ENCODE results near the gene PCDHB5. TPM values are rescaled to one million over a fixed set of nuclear protein-coding genes. Genes with fewer than 3 reads are reported as not detected.
"Not testable (repeated sequence)": the region's sequence is repeated elsewhere in the genome, so short reads cannot be mapped to it uniquely, and the experiment has no call there.

PCDHB5 gene
- total RNA-seq, 1 experiment from 2014 or later = 2.3 TPM

GRCh38 chr5:141137346-141137745 lies 2.3 kb downstream of the PCDHB5 start:
- not testable (repeated sequence) for DNase-seq, H3K4me3 ChIP-seq, H3K36me3 ChIP-seq, H3K9me3 ChIP-seq, H3K27me3 ChIP-seq

DNA sequence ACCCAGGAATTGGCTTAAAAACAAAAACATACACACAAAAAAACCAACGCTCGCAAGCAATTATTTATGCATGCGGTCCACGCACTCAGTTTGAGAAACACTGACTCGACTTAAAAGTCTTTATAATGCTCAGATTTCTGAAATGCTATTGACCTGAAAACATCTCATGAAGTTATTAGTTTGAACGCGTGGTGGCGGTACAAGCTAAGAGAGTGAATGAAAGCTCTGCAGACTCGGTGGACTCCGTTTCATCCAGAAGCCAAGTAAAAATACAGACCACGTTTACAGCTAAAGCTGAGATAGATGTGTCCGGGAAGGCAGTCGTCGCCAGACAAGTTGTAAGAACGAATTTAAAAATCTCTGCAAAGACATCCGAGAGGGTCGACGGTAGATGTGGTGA lies 14.8 kb downstream of the PCDHB5 start, which contains the start of gene PCDHB6:
Gene PCDHB6, plus strand, starts transcription at position 246 of the 400 bp plus-strand sequence. CDS start 201 bp downstream, outside the sequence.
- Histone ChIP-seq H3K9me3 (no peaks in the 10 kb centered on the region), H3K4me3 (no peak within 1 kb of the TSS), H3K36me3 (no peaks in the 10 kb centered on the region), H3K27me3 (peaks cover 3% of the 10 kb centered on the region)
- no peak for DNase-seq

- H3K27me3 ChIP-seq = peaks cover 3% of the 10 kb centered on the region
- H3K36me3 ChIP-seq = no peaks in the 10 kb centered on the region
- no peak for DNase-seq
- no peak overlapping the region for H3K4me3 ChIP-seq
- H3K9me3 ChIP-seq = no peaks in the 10 kb centered on the region
These were observed 15.4 kb downstream of the PCDHB5 start for GRCh38 chr5:141150224-141150992.

- no peaks in the 10 kb centered on the region for H3K36me3 ChIP-seq
- H3K27me3 ChIP-seq = peaks cover 3% of the 10 kb centered on the region
- DNase-seq = no peak
- H3K9me3 ChIP-seq = no peaks in the 10 kb centered on the region
- H3K4me3 ChIP-seq = no peak overlapping the region
These were observed 16.0 kb downstream of the PCDHB5 start for GRCh38 chr5:141150993-141151325.

DNA sequence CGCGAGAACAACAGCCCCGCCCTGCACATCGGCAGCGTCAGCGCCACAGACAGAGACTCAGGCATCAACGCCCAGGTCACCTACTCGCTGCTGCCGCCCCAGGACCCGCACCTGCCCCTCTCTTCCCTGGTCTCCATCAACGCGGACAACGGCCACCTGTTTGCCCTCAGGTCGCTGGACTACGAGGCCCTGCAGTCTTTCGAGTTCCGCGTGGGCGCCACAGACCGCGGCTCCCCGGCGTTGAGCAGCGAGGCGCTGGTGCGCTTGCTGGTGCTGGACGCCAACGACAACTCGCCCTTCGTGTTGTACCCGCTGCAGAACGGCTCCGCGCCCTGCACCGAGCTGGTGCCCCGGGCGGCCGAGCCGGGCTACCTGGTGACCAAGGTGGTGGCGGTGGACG lies 16.6 kb downstream of the PCDHB5 start:
- H3K27me3 ChIP-seq, H3K9me3 ChIP-seq, DNase-seq, H3K36me3 ChIP-seq, H3K4me3 ChIP-seq: not testable (repeated sequence)

- not testable (repeated sequence) for H3K36me3 ChIP-seq, H3K4me3 ChIP-seq, DNase-seq, H3K27me3 ChIP-seq, H3K9me3 ChIP-seq
These were observed 17.1 kb downstream of the PCDHB5 start for GRCh38 chr5:141152096-141152495.

GRCh38 chr5:141155540-141156374 lies 20.8 kb downstream of the PCDHB5 start:
- Histone ChIP-seq H3K9me3 (no peaks in the 10 kb centered on the region), H3K4me3 (no peak overlapping the region), H3K36me3 (no peaks in the 10 kb centered on the region), H3K27me3 (no peaks in the 10 kb centered on the region)
- no peak for DNase-seq

GRCh38 chr5:141157356-141157755 lies 22.4 kb downstream of the PCDHB5 start:
- H3K9me3 ChIP-seq, H3K36me3 ChIP-seq, H3K27me3 ChIP-seq, DNase-seq, H3K4me3 ChIP-seq: not testable (repeated sequence)

DNA sequence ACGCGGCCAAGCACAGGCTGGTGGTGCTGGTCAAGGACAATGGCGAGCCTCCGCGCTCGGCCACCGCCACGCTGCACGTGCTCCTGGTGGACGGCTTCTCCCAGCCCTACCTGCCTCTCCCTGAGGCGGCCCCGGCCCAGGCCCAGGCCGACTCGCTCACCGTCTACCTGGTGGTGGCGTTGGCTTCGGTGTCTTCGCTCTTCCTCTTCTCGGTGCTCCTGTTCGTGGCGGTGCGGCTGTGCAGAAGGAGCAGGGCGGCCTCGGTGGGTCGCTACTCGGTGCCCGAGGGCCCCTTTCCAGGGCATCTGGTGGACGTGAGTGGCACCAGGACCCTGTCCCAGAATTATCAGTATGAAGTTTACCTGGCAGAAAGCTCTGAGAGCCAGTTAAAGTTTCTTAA lies 22.9 kb downstream of the PCDHB5 start:
- not testable (repeated sequence) for H3K9me3 ChIP-seq, H3K4me3 ChIP-seq, H3K36me3 ChIP-seq, H3K27me3 ChIP-seq, DNase-seq

GRCh38 chr5:141172381-141173204 lies 37.6 kb downstream of the PCDHB5 start, which contains the start of gene PCDHB7:
PCDHB7 (plus strand) TSS chr5:141172644; CDS start chr5:141172836, 192 bp downstream.
- H3K27me3 ChIP-seq = peaks cover 8% of the 10 kb centered on the region
- no peak within 1 kb of the TSS for H3K4me3 ChIP-seq
- H3K36me3 ChIP-seq = no peaks in the 10 kb centered on the region
- no peak for DNase-seq
- no peaks in the 10 kb centered on the region; the same call in none of the 2 replicates for H3K9me3 ChIP-seq

DNA sequence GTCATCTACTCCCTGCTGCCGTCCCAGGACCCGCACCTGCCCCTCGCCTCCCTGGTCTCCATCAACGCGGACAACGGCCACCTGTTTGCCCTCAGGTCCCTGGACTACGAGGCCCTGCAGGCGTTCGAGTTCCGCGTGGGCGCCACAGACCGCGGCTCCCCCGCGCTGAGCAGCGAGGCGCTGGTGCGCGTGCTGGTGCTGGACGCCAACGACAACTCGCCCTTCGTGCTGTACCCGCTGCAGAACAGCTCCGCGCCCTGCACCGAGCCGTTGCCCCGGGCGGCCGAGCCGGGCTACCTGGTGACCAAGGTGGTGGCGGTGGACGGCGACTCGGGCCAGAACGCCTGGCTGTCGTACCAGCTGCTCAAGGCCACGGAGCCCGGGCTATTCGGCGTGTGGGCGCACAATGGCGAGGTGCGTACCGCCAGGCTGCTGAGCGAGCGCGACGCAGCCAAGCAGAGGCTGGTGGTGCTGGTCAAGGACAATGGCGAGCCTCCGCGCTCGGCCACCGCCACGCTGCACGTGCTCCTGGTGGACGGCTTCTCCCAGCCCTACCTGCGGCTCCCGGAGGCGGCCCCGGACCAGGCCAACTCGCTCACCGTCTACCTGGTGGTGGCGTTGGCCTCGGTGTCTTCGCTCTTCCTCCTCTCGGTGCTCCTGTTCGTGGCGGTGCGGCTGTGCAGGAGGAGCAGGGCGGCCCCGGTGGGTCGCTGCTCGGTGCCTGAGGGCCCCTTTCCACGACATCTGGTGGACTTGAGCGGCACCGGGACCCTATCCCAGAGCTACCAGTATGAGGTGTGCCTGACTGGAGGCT lies 39.5 kb downstream of the PCDHB5 start:
- not testable (repeated sequence) for DNase-seq, H3K36me3 ChIP-seq, H3K9me3 ChIP-seq, H3K4me3 ChIP-seq
- H3K27me3 ChIP-seq = peaks cover 11% of the 10 kb centered on the region

DNA sequence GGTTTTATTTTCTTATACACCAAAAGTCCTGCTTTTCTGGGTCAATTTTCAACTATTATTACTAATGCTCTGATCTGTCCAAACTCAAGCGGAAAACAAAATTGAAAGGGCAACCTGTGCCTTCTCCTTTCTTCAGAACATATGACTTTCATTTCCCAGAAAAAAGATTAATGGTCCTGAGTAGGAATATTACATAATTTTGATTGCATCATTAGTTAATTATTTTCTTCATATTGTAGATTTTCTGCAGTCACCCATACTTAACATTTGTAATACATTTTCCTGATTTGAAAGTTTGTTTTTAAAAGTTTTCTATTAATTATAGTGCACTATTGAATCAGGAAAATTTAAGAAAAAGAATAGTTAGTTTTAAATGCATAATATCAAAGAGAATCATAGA lies 40.9 kb downstream of the PCDHB5 start:
- H3K9me3 ChIP-seq = no peaks in the 10 kb centered on the region; the same call in none of the 2 replicates
- peaks cover 11% of the 10 kb centered on the region for H3K27me3 ChIP-seq
- no peak for DNase-seq
- no peaks in the 10 kb centered on the region for H3K36me3 ChIP-seq
- H3K4me3 ChIP-seq = no peak overlapping the region

- DNase-seq = peak; percentile 22
- H3K27me3 ChIP-seq = peaks cover 11% of the 10 kb centered on the region
- not testable (repeated sequence) for H3K9me3 ChIP-seq, H3K36me3 ChIP-seq, H3K4me3 ChIP-seq
These were observed 42.7 kb downstream of the PCDHB5 start, which contains the start of gene PCDHB8 for GRCh38 chr5:141177577-141178191. PCDHB8 (plus strand) TSS chr5:141177790; CDS start chr5:141178035, 245 bp downstream.

DNA sequence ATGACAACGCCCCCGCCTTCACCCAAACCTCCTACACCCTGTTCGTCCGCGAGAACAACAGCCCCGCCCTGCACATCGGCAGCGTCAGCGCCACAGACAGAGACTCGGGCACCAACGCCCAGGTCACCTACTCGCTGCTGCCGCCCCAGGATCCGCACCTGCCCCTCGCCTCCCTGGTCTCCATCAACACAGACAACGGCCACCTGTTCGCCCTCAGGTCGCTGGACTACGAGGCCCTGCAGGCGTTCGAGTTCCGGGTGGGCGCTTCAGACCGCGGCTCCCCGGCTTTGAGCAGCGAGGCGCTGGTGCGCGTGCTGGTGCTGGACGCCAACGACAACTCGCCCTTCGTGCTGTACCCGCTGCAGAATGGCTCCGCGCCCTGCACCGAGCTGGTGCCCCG lies 44.4 kb downstream of the PCDHB5 start:
- H3K36me3 ChIP-seq, H3K4me3 ChIP-seq, DNase-seq, H3K9me3 ChIP-seq: not testable (repeated sequence)
- H3K27me3 ChIP-seq = peaks cover 11% of the 10 kb centered on the region

DNA sequence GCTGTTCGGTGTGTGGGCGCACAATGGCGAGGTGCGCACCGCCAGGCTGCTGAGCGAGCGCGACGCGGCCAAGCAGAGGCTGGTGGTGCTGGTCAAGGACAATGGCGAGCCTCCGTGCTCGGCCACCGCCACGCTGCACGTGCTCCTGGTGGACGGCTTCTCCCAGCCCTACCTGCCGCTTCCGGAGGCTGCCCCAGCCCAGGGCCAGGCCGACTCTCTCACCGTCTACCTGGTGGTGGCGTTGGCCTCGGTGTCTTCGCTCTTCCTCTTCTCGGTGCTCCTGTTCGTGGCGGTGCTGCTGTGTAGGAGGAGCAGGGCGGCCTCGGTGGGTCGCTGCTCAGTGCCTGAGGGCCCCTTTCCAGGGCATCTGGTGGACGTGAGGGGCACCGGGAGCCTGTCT lies 44.9 kb downstream of the PCDHB5 start:
- not testable (repeated sequence) for H3K4me3 ChIP-seq, H3K36me3 ChIP-seq, DNase-seq, H3K9me3 ChIP-seq
- peaks cover 11% of the 10 kb centered on the region for H3K27me3 ChIP-seq

DNA sequence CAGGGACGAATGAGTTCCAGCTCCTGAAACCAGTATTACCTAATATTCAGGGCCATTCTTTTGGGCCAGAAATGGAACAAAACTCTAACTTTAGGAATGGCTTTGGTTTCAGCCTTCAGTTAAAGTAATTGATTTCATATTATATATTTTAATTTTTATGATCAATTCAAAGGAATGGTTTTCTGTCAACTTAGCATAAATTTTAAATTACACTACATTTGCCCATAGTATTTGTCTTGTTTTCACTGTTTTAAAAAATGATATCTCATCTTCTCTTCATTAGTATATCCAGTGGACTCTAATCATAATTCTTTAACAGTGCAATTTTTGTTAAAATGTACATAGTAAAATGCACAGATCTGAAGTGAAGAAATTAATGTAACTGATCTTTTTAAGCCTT lies 45.3 kb downstream of the PCDHB5 start:
- Histone ChIP-seq H3K36me3 (no peaks in the 10 kb centered on the region), H3K4me3 (no peak overlapping the region), H3K27me3 (peaks cover 11% of the 10 kb centered on the region), H3K9me3 (no peaks in the 10 kb centered on the region; the same call in none of the 2 replicates)
- no peak for DNase-seq
